ENCODE measurements around the gene ARHGEF11.

DNA sequence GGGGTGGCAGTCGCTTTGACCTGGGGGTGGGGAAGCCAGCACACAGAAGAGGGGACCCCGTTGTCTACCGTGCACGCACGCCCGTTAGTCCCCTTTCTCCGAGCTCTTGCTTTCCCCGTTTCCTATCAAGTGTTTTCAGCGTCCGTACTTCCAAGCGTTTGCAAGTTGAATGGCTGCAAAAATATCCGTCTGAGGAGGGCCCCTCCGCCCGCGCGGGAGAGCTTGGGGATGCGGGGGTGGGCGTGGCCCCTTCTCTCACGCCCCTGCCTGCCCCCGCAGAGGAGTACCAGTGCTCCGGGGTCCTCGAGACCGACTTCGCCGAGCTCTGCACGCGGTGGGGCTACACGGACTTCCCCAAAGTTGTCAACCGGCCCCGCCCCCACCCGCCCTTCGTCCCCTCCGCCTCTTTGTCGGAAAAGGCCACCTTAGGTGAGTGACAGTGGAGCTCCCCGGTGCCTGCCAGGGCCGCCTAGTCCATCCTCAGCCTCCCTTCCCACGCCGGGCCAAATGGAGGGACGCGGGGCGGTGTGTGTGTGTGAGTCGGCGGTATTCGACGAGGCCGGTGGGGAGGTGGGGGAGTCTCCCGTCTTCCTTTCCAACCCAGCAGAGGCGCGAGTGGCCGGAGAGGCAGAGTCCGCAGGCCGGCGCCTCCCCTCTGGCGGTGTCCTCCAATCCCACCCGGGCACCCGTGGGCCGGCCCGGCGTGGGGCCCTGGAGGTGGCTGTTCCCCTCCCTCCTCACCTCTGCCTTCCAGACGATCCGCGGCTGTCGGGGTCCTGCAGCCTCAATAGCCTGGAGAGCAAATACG lies 121.7 kb downstream of the ARHGEF11 start:
- TF ChIP-seq CEBPB (IDR thresholded peaks at IDR 0.05; ENCODE audit: low read depth, low read length) (no peak), SMC3 (IDR thresholded peaks at IDR 0.05; ENCODE audit: low read depth, low read length) (no peak), FOS (IDR thresholded peaks at IDR 0.05; ENCODE audit: low read depth, low read length) (no peak), RFX5 (IDR thresholded peaks at IDR 0.05; ENCODE audit: low read depth, low read length) (no peak), POLR2A (IDR thresholded peaks at IDR 0.05; ENCODE audit: low read depth, low read length) (no peak), CHD1 (IDR thresholded peaks at IDR 0.05; ENCODE audit: low read depth, low read length) (no peak), BHLHE40 (IDR thresholded peaks at IDR 0.05; ENCODE audit: low read depth, low read length) (no peak), RAD21 (IDR thresholded peaks at IDR 0.05; ENCODE audit: low read length) (no peak), NFE2L2 (IDR thresholded peaks at IDR 0.05; ENCODE audit: low read depth, low read length) (no peak), RCOR1 (IDR thresholded peaks at IDR 0.05; ENCODE audit: insufficient replicate concordance, low read length) (no peak), MAZ (IDR thresholded peaks at IDR 0.05; ENCODE audit: borderline replicate concordance, low read depth, low read length) (no peak)
- TF ChIP-seq, protein P1, sequence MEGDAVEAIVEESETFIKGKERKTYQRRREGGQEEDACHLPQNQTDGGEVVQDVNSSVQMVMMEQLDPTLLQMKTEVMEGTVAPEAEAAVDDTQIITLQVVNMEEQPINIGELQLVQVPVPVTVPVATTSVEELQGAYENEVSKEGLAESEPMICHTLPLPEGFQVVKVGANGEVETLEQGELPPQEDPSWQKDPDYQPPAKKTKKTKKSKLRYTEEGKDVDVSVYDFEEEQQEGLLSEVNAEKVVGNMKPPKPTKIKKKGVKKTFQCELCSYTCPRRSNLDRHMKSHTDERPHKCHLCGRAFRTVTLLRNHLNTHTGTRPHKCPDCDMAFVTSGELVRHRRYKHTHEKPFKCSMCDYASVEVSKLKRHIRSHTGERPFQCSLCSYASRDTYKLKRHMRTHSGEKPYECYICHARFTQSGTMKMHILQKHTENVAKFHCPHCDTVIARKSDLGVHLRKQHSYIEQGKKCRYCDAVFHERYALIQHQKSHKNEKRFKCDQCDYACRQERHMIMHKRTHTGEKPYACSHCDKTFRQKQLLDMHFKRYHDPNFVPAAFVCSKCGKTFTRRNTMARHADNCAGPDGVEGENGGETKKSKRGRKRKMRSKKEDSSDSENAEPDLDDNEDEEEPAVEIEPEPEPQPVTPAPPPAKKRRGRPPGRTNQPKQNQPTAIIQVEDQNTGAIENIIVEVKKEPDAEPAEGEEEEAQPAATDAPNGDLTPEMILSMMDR (conservative IDR thresholded peaks at IDR 0.05; ENCODE audit: low read depth, low read length), result no peak
- TF ChIP-seq, protein P2, sequence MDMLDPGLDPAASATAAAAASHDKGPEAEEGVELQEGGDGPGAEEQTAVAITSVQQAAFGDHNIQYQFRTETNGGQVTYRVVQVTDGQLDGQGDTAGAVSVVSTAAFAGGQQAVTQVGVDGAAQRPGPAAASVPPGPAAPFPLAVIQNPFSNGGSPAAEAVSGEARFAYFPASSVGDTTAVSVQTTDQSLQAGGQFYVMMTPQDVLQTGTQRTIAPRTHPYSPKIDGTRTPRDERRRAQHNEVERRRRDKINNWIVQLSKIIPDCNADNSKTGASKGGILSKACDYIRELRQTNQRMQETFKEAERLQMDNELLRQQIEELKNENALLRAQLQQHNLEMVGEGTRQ (IDR thresholded peaks at IDR 0.05; ENCODE audit: low read depth, low read length), result no peak
- TF ChIP-seq, protein P3, sequence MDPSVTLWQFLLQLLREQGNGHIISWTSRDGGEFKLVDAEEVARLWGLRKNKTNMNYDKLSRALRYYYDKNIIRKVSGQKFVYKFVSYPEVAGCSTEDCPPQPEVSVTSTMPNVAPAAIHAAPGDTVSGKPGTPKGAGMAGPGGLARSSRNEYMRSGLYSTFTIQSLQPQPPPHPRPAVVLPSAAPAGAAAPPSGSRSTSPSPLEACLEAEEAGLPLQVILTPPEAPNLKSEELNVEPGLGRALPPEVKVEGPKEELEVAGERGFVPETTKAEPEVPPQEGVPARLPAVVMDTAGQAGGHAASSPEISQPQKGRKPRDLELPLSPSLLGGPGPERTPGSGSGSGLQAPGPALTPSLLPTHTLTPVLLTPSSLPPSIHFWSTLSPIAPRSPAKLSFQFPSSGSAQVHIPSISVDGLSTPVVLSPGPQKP (IDR thresholded peaks at IDR 0.05; ENCODE audit: borderline replicate concordance, low read depth, low read length), result no peak

Measured in IMR-90 (cell line).